Ectodermal cell (in vitro differentiated cells): ENCODE measurements around the gene DEGS2.

Experiments
- H3K27ac ChIP-seq: 2 replicates; pipeline ENCODE4 v1.7.0; 2013; ENCODE audit warnings: mild to moderate bottlenecking, low read depth, low read length; ENCODE audit not compliant: insufficient read depth, poor library complexity, severe bottlenecking
- H3K27me3 ChIP-seq: 2 replicates; pipeline ENCODE4 v1.7.0; 2013; ENCODE audit warnings: mild to moderate bottlenecking, low read length; ENCODE audit not compliant: insufficient read depth, control insufficient read depth, poor library complexity, severe bottlenecking
- H3K36me3 ChIP-seq: one replicate; pipeline ENCODE4 v1.7.0; 2013; ENCODE audit warnings: low read length; ENCODE audit not compliant: control insufficient read depth, insufficient read depth
- H3K4me1 ChIP-seq: one replicate; pipeline ENCODE4 v1.7.0; 2013; ENCODE audit warnings: low read length; ENCODE audit not compliant: control insufficient read depth, insufficient read depth
- H3K4me3 ChIP-seq: 2 replicates; pipeline ENCODE4 v1.7.0; 2013; ENCODE audit warnings: low read depth, low read length, control low read depth; ENCODE audit not compliant: insufficient read depth
- H3K9me3 ChIP-seq: 2 replicates; pipeline ENCODE4 v1.7.0; 2013; ENCODE audit warnings: mild to moderate bottlenecking, low read length, moderate library complexity; ENCODE audit not compliant: control insufficient read depth
- WGBS, 2 experiments: methylation state at CpG; one replicate each; pipeline ENCODE4 v1.1.7; 2013; ENCODE audit warnings: missing lambda C conversion rate in 2 of 2; 5-methylcytosine and 5-hydroxymethylcytosine counted together

Gene DEGS2

GRCh38 chr14:100105357-100106169 is 53.9 kb downstream of the DEGS2 start:
- Histone ChIP-seq H3K36me3 (no peaks in the 10 kb centered on the region), H3K4me1 (no peaks in the 10 kb centered on the region), H3K27me3 (no peaks in the 10 kb centered on the region), H3K9me3 (no peaks in the 10 kb centered on the region), H3K27ac (no peak overlapping the region), H3K4me3 (no peak overlapping the region)
- 95 to 96% methylated on average over 16 of the region's 16 CpGs for WGBS, 2 experiments

- Histone ChIP-seq H3K27me3 (no peaks in the 10 kb centered on the region), H3K36me3 (no peaks in the 10 kb centered on the region), H3K4me1 (no peaks in the 10 kb centered on the region), H3K9me3 (no peaks in the 10 kb centered on the region), H3K27ac (no peak overlapping the region), H3K4me3 (no peak overlapping the region)
- WGBS, 2 experiments: 95 to 98% methylated on average over 7 of the region's 7 CpGs
Observed at GRCh38 chr14:100104523-100105300, 54.7 kb downstream of the DEGS2 start.

- no peaks in the 10 kb centered on the region for H3K27me3 ChIP-seq
- no peak overlapping the region for H3K27ac ChIP-seq
- no peaks in the 10 kb centered on the region for H3K36me3 ChIP-seq
- H3K4me3 ChIP-seq: no peak overlapping the region
- no peaks in the 10 kb centered on the region for H3K9me3 ChIP-seq
- WGBS, 2 experiments: 90 to 96% methylated on average over 3 to 4 of the region's 4 CpGs
- no peaks in the 10 kb centered on the region for H3K4me1 ChIP-seq
Observed at GRCh38 chr14:100104006-100104352, 55.5 kb downstream of the DEGS2 start.

GRCh38 chr14:100103250-100104005 is 56.0 kb downstream of the DEGS2 start:
- no peaks in the 10 kb centered on the region for H3K4me1 ChIP-seq
- H3K4me3 ChIP-seq: no peak overlapping the region
- WGBS, 2 experiments: 92% methylated on average over 10 of the region's 10 CpGs
- H3K27me3 ChIP-seq: no peaks in the 10 kb centered on the region
- H3K36me3 ChIP-seq: peaks cover 1% of the 10 kb centered on the region
- no peak overlapping the region for H3K27ac ChIP-seq
- H3K9me3 ChIP-seq: no peaks in the 10 kb centered on the region

GRCh38 chr14:100102156-100102785 is 57.2 kb downstream of the DEGS2 start:
- no peak overlapping the region for H3K27ac ChIP-seq
- H3K36me3 ChIP-seq: peaks cover 4% of the 10 kb centered on the region
- 87% methylated on average over 8 of the region's 8 CpGs for WGBS, 2 experiments
- H3K4me1 ChIP-seq: no peaks in the 10 kb centered on the region
- H3K9me3 ChIP-seq: no peaks in the 10 kb centered on the region
- H3K4me3 ChIP-seq: no peak overlapping the region
- no peaks in the 10 kb centered on the region for H3K27me3 ChIP-seq

GRCh38 chr14:100100032-100100703 is 59.3 kb downstream of the DEGS2 start:
- H3K36me3 ChIP-seq: peaks cover 4% of the 10 kb centered on the region
- no peaks in the 10 kb centered on the region for H3K27me3 ChIP-seq
- no peaks in the 10 kb centered on the region for H3K4me1 ChIP-seq
- H3K4me3 ChIP-seq: no peak overlapping the region
- no peak overlapping the region for H3K27ac ChIP-seq
- no peaks in the 10 kb centered on the region for H3K9me3 ChIP-seq
- WGBS, 2 experiments: 96 to 97% methylated on average over 14 of the region's 14 CpGs

GRCh38 chr14:100098171-100098570 is 61.3 kb downstream of the DEGS2 start:
- 95 to 96% methylated on average over 8 of the region's 8 CpGs for WGBS, 2 experiments
- H3K9me3 ChIP-seq: no peaks in the 10 kb centered on the region
- H3K4me1 ChIP-seq: no peaks in the 10 kb centered on the region
- no peaks in the 10 kb centered on the region for H3K27me3 ChIP-seq
- peaks cover 4% of the 10 kb centered on the region for H3K36me3 ChIP-seq
- no peak overlapping the region for H3K27ac ChIP-seq
- H3K4me3 ChIP-seq: no peak overlapping the region

- no peak overlapping the region for H3K27ac ChIP-seq
- 87 to 98% methylated on average over 2 of the region's 3 CpGs for WGBS, 2 experiments
- no peaks in the 10 kb centered on the region for H3K4me1 ChIP-seq
- no peaks in the 10 kb centered on the region for H3K9me3 ChIP-seq
- no peak overlapping the region for H3K4me3 ChIP-seq
- H3K27me3 ChIP-seq: no peaks in the 10 kb centered on the region
- H3K36me3 ChIP-seq: peaks cover 4% of the 10 kb centered on the region
Observed at GRCh38 chr14:100096656-100097055, 62.8 kb downstream of the DEGS2 start.
